GM19043 (cell line): ENCODE results near the gene SENP1.

Source experiments
- ATAC-seq: cut with Tn5 transposase; IDR thresholded peaks from one replicate; pipeline ENCODE4 v1.9.1; 2021; ENCODE audit warnings: low read depth; ENCODE audit not compliant: unreplicated experiment

The SENP1 gene

DNA sequence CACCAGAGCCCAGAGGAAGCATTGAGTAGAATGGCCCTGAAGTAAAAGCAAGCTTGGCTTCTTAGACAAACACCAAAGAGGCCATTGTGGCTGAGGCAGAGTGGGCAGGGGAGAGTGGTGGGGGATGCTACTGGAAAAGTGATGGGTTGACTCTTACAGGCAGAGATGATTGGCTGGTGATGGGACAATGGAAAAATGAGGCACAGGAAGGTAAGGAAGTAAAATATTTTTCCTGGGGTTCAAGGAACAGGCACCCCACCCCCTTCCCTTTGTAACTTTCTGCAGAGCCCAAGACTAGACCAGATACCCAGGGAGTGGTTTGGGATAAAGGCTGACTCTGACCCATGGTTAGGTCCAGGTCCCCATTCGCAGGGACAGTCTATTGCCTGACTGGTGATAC is 66.7 kb downstream of the SENP1 start:
- ATAC-seq: no peak

DNA sequence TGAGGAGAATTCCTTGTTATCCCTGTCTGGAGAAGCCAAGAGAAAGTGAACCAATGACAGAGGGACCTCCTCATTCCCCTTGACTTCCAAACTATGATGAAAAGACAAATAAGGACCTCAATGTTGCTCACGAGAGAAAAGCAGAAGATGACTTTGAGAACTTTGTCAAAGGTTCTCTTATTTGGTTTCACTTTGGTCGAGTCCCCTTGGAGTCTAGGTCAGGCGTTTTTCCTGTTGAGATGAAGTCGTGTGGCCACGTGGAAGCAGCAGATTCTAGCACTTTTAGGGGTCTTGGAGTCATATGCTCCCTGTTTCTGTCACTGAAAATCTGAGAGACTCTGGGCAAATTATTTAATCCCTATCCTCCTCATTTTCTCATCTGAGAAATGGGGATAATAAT is 67.8 kb downstream of the SENP1 start:
- ATAC-seq: no peak

DNA sequence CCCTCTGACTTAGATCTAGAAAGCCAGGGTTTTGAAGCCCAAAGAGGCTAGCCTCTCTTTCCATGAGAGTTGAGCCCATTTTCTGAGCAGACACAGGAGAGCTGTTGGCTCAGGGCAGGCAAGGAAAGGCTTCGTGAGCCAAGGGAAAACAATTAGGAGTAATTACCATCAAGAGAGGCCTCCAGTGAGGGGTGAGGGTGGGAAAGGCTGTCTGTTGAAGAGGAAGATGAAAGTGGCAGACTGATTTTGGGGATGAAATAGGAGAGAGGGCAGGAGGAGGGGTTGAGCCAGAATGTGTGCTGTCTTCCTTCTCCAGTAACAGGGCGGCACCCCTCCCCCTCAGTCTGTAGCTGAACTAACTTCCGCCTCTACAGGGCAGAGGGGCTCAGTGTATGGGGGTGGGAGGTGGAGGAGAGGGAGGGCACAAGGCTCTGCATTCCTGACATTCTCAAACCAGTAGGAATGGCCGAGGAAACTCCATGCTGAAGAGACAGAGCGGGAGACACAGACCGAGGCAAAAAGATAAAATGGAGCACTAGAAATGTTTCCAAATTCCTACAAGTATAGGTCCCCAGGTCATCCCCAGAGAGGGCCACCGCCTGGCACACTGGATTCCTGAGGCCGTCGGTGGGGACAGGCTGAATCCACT is 68.5 kb downstream of the SENP1 start:
- no peak for ATAC-seq

DNA sequence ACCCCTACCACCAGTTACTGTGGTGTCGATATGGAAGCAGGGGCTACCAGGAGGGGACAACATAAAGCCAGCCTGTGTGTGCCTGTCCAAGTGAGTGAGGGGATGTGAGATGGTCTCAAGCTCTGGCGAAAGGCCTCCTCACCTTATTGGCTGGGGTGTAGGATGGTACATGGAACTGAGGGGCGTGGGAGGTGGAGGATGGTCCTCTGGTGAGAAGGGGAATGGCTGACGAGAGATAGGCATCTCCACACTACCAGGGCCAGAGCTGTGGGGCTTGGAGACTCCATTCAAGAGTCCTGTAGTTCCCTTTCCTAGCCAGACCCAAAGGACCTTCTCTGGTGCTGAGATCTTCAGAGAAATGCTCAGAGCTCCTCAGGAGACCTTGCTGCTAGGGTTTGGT is 69.1 kb downstream of the SENP1 start:
- ATAC-seq: no peak

DNA sequence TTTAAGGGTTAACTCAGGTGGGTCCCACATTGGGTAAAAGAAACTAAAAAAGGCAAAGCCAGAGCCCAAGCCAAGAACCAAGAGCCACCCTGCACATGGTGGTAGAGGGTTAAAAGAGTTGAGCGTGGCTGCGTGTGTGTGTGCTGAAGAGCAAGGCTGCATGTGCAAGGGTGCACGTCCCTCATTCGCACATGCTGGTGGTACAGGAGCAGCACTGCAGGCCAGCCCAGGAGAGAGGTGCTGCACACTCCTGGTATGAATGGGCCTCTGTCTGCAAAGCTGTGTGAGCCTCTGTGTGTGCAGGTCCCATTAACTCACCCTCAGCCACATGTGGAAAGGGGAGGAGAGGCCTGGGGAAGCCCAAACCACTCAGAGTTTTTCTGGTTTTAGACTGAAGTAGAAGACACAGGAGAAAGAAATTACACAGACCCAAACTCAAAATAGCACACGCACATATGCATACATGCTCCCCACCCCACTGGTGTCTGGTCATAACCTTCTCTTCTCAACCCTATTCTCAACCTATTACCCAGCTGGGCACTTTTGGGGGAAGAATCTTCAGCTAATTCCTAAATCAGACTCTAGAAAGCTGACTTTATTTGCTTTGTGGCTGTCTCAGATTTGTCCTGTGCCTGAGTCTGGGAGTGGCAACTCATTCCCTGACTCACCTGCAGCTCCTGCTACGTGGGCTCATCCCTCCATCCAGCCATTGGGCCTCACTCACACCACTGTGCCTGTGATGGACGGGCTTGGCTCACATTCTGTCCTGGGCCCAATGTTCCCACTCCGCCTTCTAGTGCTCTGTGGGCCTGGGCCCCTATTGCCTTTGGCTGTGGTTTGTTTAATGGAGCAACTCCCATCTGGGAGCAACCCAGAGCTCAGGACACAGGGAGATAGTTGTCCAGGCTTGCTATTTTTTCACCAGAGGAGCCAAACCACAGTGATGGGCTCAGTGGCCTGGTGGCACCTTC is 70.8 kb downstream of the SENP1 start:
- ATAC-seq: no peak

DNA sequence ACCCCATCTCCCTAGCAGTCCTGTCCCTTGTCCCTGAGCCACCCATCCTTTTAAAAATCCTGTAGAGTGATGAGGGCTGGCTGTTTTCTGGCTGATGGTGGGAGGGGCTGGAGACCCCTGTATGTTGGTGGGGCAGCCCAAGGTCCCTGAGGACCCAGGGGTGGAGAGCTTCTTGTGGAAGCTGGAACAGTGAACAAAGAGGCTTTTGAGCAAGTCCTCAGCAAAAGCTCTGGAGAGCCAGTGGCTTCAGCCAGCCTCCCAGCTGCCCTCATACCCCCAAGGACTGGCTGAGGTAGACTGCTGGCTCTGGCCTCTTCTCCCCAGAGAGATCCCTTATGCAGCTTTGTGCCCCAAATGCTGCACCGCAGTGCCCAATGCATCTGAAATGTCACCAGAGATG is 72.4 kb downstream of the SENP1 start:
- ATAC-seq: no peak

DNA sequence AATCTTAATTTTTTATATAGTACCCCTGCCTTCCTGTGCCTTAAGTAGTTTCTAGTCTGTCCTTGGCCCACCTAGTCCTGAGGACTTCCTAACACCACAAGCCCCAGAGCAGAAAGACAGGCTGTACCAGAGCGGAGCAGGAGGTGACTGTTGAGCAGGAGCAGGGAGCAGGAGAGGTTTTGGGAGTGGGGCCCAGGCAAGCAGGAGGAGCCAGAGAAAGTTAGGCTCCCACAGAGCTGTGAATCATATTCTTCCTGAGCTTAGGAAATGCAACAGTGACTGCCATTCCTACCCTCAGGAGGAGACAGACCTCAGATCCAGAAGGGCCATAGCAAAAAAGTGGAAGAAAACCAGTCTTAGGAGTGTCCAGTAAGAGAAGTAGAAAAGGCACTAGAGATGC is 73.3 kb downstream of the SENP1 start:
- ATAC-seq: no peak

DNA sequence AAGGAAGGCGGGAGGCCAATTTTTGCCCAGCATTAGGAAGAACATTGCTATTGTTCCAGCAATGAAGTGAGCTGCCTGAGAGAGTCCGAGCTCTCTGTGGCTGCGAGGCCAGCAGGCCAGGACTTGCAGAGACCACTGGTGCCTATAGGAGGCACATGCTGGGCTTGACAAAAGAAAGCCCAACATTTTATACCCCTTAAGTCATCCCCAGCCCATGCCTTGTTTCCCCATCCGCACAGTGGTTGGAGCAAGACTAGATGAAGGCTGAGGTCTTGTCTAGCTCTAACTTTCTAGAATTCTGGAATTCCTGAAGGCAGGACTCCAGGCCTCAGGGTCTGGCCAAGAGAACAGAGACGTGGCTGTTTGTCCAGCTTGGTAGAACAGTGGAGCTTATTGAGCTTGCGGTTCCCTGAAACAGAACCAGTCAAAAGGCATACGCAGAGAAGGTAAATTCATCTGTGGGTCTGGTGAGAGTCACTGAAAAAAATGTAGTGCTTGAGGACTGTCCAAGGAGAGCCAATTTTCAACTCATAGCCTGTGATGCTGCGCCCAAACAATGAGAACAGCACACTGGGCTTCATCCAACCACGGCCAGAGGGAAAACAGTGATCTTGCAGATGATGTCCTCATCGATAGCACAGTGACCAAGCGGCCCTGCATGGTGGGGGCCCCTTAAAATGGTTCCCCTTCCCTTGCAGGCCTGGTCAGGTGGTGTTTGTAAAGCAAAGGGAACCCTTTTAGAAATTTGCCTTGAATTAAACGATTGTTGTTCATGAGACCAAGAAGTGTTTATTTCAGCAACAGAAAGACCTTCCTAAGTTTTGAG is 74.5 kb downstream of the SENP1 start:
- no peak for ATAC-seq

DNA sequence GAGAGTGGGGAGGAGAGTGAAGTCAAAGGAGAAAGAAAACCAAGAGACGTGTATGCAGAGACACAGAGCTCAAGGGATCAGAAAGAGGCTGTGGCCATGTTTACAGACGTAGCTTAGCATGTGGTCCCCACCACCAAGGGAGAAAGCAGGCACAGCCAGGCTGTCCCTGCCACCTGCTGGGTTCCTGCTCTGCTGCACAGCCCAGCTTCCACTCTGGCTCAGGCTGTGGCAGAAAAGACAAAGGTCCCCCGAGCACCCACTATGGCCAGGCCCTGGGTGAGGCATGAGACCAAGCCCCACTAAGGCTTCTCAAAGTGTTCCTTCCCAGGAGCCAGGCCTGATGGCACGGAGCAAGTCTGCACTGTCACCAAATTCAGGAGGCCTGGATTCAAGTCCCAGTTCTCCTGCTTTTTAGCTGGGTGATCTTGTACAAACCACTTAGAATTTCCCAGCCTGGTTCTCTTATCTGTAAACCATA is 75.7 kb downstream of the SENP1 start:
- no peak for ATAC-seq

DNA sequence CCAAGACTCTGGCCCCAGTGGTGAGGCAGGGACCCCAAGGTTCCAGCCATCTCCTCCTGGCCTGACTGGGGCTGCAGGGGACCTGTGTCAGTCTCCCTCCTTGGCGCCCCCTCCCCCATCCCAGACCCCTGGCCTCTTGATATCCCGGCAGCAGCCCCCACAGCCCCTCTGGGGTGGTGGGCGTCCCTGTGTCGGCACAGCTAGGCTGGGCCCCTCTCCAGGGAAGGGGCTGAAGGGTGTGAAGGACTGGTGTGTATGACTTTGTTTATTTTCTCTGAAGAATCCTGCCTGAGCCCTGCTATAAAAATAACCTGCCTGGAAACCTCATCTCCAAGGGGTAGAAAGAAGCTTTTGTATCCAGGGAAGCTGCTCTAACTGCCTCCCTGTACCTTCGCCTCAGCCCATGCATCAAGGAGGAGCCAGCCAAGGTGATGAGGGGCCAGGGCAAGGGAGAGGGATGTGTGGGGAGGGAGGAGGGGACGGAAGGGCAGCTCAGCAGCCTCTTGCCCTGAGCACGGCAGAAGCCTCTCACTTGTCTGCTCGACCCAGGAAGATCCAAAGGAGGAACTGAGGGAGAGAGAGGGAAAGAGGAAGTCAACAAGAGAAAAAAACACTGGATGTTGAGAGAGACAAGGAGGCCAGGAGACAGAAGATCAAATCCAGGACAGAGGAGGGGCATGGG is 76.2 kb downstream of the SENP1 start:
- ATAC-seq: no peak

DNA sequence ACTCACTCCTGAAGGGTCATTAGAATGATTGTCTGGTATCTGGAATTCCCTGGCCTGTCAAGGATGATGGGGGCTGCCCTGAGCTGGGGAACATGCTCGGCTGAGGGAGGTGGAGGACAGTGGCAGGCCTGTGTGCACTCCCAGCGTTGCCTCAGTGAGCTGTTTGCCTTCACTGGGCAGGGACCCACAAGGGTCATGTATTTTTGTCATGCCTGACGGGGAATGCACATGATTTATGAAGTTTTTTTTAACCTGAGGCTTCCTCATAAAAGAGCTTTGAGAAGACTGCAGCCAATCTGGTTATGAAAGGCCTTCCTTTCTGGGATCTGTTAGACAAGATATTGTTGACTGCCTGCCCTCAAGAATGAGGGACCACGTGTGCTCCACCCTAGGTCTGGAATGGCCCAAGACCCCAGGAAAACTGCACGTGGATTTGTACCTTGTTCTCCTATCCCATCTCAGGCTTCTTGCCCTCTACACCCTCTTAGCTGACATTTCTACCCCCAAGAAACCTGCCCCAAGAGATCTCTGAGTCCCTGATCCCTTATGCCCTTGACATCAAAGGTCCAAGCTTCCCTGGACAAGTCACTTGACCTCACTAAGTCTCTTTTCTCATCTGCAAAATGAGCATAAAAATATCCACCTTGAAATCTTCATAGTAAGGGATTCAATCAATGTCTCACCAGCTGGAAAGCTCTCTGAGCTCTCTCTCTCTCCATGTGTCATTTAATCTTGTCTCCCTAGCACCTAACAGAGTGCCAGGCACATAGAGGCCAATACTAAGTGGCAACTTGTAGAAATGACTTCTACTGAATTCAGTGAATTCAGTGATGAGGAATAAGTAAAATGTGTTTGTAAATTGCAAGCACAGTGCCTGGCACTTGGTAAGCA is 77.1 kb downstream of the SENP1 start:
- no peak for ATAC-seq

DNA sequence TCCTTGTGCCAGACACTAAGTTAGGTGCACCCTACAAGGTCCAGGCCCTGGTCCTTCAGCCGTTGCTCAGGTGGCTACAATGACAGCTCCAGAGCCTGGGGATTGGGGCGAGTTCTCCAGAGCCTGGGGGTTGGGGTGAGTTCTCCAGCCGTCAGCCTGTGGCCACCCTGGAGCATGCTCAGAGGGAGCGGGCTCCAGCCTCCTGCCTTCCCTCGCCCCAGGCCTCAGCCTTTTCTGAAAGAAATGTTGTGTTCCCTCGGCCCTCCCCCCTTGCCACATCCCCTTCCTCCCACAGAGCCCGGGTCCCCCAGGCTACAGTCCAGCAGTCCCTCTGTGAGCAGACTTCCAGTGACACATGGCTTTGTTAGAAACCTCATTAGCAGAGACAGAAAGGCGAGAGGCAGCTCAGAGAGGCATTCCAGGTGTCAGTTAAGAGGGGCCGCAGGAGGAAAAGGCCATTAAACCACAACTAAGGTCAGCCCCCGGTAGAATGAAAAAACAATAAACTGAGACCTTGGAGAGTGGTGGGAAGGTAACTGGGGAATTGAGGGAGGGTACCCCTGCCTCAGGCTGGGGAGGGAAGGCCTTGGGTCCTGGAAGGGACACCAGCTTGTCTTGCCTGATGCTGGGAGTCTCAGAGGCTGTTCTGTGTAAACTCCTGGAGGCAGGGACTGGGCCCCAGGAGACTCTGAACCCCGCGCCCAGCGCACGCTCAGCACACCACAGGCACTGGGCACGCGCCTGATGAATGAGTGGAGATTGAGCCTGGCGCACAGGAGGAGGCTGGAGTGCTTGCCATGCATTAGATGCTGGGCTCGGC is 78.5 kb downstream of the SENP1 start:
- no peak for ATAC-seq

DNA sequence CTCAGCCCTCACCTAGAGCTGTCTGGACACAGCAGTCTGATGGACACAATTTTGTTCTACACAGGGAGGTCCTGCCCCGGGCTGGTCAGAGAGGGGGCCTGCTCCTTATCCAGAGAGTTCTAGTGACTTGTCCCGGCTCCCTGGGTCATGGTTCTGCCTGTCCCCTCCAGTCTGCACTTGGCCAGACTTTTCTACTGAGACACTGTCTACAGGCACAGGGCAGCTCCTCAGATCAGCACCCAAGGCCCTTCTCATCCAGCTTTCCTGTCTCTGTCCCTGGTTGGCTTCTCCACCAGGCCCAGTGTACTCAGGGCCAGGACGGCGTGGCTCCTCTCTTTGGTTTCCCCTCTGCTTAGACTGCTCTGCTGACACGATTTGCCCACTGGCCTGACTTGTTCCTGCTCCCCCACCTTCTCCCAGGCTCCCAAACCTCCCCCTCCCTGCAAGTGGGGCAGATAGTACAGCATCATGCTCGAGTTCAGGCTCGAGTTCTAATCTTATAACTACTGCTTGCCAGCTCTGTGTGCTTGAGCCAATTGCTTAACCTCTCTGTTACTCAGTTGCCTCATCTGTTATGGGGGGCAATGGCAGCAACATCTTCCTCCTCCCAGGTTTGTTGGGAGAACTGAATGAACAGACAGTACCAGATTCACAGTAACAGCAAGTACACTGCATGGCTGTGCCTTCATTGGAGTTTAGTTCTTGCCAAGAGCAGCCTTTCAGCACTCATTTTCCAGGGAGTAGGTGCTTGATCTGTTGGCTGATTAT is 79.6 kb downstream of the SENP1 start:
- ATAC-seq: no peak

DNA sequence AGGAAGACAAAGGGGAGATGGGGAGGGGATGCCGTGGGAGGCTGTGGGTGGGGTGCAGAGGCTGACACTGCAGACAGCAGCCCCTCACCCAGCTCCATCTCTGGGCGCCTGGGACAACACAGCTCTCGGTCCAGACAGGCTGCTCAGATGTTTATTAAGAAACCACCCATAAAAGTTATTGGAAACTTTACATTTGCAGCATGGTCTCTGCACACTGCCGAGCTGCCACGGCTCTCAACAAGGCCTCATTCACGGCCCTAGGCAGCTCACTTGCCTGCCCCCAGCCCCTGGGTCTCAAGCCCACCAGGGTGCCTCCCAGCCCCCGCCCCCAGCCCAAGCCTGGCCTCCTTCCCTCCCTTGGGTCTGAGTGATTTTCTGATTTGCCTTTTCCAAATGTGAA is 80.6 kb downstream of the SENP1 start:
- no peak for ATAC-seq

DNA sequence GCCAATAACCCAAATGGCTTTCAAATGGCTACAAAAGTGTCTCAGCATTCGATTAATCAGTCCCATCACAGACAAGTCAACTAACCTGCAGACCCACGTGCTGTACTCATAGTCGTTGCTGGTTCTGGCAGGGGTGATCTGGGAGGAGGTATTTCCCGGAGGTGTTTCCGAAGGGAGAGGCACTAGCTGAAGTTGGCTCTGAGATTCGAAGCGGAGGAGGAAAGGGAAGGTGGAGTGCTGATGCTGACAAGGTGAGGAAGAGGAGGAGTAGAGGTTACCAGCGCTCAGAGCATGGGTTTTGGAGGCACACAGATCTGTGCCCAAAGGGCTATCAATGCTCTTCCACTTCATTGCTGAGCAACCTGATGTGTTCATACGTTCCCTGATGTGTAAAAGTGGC is 81.1 kb downstream of the SENP1 start:
- no peak for ATAC-seq

DNA sequence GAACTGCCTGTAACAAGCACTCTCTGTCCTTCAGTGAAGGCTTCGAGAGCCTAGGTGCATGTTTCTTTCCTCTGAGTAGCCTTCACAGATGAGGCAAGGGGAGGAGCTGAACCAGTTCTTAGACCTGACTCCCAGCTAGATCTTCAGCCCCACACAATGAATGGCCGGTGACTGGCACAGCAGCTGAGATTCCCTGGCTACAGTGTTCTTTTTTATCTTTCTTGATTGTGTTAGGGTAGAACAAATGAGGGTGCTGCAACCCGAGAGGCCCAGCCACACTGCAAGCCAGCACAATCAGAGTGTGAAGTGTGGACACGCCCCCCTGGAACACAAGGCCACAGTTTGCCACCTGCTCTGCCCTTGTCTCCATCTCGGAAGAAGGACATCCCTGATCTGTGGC is 82.5 kb downstream of the SENP1 start:
- no peak for ATAC-seq

DNA sequence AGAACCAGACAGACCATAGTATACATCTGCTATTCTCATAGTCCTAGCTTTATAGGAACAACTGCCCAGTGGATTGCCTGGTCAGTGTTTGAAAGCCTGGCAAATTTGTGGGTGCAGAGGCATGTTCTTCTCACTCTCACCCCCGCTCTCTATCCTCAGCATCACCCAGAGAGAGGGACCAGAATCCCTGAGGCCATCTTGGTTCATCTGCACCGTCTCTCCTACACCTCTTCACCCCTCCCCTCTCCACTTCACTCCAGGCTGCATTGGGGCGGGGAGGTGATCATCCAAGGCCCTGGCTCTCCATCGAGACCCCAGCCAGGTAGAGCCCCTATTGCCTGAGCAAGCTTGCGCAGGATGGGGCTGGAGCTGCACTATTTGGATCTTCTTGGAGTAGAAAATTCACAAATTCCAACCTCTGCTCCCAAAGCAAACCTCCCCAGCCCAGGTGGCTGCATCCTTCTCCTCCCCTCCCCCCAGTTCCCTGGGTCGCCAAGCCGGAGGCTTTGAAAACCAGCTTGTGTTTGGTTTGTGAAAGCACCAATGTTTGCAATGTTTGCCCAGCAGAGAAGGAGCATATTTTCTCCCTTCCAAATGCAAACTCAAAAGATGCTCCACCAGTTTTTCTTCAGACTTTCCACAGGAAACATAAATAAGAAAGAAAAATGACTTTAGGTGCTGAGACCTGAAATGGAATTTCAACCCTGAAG is 83.0 kb downstream of the SENP1 start:
- no peak for ATAC-seq
